NCI-H1105 treated with DMSO at 0.1 percent for 48 hours (cell line): ENCODE measurements around the gene IPO4.

Experiments
- DNase-seq: peaks from one replicate; lab custom pipeline; 2025; lab: John Stamatoyannopoulos, UW

The IPO4 gene

DNA sequence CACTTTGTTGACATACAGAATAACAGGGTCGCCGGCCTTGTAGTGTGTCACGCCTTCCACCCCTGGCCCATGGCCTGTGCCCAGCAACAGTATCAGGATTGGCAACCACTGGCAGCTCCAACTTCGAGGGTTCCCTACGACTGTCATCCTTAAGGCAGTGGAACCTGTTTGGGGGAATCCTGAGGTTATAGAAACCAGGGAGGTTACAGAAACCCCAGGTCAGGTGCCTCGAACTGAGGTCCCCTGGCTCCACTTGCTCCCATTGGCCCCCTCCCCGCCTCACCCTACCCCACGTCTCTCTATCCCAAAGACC lies 6.2 kb upstream of the IPO4 start:
- DNase-seq = no peak

DNA sequence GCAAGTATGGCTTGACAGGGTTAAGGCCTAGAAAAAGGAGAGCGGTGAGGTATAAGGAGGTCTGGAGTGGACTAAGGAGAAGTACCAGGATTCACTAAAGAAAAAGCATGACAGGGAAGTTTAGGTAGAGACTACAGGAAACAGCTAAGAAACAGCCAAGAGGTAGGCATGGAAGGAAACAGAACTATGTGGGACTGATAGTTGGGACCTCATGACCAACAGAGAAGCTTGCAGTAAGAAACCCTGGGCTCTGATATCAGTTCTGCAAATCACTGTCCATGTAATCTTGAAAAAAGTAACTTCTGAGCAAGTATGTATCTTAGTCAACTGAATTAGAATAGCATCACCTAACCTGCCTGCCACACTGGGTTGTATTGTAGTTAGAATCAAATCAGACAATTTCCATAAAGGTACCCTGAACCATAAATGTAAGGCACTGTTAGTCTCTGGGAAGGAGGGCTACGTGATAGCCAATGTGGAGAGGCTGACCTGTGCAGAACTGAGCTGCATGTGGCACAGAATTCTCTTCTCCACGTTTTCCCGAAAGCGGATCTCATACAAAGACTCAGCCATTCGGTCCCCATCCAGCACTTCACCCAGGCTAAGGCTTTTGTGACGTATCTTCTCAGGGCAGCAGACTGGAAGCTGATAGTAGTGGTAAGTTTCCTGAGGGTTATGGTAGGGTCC lies 5.7 kb upstream of the IPO4 start:
- DNase-seq = no peak

DNA sequence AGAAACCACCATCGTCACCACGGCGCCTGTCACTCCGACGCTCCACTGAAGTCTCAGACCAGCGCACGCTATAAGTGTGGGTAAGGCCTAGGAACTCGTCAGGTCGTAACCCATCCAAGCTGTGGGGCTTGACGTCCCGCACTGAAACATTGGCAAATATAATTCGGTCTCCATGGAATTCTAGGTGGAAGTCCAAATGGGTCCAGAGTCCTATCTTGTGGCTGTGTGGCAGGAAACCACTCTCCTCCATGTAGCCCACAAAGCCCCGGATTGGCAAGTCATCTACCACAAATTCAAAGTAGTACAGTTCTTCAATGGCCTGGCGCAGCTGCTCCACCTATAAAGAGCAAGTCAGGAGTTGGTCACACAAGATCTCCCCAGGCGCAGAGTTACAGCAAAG lies 4.3 kb upstream of the IPO4 start:
- DNase-seq = no peak

DNA sequence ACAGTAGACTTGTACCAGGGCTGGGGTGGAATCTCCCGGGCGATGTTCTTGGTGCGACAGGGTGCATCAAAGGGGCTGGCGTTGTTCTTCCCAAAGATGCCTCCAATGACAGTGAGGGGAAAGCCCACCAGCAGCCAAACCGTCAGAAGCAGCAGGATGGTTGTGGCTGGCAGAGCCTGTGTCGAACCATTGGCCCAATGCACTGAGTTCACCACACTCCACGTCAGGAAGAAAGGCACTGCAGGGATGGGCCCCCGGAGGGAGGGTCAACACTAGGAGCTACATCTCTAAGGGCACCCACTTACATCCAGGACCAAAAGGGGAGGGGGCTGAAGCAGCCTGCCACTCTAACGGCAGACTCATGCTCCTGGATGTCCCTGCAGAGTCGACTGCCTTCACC lies 1.8 kb upstream of the IPO4 start:
- DNase-seq = no peak

DNA sequence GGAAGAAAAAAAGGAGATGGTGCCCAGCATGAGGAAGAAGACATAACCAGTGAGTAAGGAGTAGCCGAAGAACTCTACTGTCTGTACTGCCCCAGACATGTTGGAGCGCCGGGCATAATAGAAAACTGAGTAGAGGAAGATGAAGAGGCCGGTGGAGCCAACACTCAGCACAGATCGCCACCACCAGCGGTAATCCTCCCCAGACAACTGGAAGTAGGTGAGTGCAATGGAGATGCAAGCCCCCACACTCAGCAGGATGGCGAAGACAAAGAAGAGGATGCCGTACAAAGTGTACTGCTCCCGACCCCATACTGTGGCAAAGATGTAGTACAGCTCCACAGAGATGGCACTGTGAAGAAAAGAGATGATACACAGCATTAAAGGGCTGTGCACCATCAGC lies 844 bp upstream of the IPO4 start:
- DNase-seq = no peak

DNA sequence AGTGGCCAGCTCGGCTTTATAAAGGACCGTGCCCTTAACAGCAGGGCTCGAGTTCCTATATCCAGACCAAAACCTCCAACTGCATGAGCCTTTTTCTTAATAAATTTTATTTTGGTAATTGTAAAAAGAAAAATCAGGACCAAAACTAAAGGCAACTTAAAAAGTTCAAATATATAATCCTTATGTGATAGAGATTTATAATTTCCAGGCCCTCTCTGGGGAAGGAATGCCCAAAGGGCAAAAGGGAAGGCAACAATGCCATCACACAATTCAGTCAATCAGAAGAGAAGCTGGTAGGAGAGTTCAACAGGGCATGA lies 401 bp upstream of the IPO4 start:
- DNase-seq = no peak

DNA sequence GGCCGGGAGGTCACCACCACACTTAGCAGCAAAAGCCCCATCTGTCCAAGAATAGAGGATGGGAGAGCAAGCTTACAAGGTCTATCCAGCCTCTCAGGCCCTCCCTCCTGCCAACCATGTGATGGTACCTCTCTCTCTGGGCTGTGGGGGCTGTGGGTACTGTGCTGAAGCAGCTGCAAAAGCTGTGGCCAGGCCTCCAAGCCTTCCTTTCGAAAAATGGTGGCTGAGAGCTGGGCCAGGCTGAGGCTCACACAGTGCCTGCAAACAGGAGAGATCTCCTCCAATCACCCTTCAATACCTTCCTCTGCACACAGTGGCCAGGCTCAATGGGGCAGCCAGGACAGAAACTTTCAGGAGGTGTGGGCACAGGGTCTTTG lies 1.1 kb downstream of the IPO4 start:
- DNase-seq = no peak

DNA sequence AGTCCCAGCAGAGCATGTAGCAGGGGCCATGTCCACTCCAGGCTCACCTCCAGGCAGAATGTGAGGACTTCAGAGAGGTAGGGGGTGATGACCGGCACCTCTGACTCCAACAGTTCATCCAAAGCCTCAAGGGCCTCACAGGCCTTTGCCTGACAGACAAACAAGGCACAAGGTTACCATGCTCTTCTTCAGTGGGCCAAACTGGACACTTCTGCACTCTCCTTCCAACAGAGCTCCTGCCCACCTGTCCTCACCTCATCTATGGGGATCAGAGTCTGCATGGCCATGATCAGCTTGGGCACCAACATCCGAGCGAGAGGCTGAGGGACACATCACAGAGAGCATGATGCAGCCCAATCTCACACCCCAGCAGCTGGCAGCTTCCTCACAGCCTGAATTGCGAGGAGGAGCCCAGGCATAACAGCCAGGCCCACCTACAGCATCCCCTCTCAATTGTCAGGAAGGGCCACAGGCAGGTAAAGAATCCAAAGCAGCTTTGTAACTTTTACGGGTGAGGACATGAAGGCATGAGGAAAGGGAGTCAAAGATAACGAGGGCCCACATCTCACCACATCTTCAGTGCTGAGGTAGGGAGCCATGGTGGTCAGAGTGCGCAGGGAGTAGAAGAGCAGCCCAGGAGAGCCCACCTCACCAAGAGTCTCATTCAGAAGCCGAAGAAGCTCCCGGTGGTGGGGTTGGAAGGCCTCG lies 1.6 kb downstream of the IPO4 start:
- no peak for DNase-seq

DNA sequence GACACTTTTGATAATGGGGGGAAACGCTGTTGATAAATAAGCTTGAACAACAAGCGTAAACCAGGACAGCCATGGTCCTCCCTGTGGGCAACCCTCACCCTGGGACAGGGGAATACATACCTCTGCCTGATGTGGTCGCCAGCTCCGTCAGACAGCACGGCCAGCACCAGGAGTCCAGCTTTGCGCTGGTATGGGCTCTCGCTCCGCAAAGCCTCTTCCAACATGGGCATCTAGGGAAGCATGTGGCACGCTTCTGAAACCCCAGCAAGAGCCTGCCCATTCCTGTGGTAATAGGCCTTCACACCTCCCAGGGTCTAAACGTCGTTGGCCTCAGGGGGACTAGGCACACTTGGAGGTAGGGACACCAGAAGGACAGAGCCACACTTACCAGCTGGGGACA lies 2.9 kb downstream of the IPO4 start:
- no peak for DNase-seq

DNA sequence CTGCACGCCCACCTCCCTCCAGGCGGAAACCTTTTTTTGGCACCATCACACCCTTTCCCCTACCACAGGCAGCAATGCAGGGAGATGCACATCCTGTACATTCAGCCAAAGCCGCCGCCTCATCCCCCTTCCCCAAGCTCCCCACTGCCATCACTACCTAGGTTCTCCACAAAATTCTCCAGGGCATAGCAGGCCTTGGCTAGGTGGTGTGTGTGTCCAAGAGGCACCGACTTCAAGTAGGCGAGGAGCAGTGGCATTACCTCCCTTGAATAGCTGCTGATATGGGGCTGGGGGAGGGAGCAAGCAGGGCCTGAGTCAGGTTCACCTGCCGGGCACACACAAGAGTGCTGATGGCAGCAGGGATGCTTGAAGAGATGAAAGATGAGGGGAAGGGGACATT lies 3.6 kb downstream of the IPO4 start:
- DNase-seq = no peak

DNA sequence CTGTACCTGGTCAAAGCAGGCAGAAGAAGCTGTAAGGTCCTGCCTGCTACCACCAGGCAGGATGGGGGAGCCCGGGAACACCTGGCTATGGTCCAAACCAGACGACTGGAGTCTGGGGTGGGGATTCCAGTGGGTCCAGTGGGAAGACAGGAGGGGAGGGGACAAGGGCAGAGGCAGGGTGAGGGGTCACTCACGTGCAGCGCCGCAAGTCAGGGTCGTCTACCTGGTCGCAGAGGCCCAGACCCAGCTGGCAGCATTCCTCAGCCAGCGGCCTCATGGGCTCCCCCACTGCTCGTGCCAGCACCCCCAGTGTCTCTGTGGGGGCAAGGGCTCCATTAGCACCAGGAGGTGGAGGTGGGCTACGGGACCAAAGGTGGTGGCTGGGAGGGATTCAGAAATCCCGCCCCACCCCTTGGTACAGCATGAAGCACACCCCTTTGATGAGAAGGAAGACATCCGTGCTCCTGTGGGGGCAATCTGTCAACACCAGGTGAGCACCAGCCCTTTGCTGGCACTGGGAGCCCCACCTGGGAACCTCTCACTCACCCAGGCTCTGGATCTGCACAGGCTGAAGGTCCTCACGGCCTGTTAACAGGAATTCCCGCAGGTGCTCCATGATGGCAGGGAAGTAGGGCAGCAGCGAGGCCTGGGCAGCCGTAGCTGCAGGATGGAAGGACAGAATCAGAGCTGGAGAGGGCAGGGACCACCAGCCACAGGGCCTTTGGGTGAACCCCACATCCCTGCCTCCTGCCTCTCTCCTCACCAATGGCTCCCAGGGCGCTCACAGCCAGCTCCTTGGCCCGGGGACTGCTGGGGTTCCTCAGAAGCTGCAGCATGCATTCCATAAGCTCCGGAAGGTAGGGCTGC lies 4.3 kb downstream of the IPO4 start:
- DNase-seq = no peak

DNA sequence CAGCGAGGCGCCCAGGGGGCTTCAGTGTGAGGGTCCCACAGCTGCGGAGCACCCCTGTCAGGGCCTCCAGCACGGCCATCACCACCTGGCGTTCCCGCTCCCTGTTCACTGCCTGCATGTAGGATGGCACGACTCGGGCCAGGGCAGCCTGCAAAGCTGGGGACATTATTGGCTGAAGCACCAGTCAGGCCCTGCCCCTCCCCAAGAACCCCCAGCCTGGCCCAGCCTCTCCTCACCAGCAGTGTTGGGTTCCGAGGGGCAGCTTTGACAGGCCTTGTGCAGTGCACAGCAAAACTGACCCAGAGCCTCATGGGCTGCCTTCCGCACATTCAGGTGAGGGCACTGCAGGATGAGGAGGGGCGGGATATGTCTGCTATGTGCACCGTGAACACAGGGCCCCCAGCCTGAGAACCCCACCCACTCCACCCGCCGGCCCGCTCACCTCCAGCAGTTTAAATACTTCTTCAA lies 5.6 kb downstream of the IPO4 start:
- DNase-seq = no peak

DNA sequence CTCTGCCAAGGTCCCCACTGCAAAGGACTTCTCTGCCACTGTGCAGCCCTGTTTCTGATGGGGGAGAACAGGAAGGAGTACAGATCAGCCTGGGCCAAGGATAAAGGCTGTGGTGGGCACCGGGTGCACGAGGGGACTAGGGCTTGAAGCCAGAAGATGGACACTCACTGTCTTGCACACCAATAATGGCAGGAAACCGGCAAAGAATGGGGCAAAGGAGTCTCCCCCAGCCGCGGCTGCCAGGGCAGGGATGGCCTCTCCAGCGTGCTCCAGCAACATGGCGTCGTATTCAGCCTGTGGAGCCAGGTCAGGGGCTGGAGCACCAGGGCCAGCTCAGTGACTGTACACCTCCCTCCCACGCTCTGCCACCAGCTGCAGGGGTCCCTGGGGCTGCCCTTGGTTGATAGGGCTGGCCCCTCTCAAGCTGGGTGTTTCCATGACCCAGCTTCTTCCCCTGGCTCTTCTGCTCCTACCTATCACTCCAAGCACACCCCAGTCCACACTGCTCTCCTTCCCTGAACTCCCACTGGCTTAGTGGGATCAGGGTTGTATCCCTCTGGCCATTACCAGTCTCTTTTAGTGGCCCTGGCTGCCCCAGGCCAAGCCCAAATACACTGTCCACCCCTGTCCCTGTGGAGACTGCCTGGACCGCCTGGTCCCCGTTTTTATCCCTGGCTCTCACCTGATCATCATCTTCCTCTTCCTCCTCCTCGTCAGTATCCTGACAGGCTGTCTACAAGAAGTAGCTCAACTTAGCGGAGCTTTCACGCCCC lies 6.3 kb downstream of the IPO4 start:
- no peak for DNase-seq

DNA sequence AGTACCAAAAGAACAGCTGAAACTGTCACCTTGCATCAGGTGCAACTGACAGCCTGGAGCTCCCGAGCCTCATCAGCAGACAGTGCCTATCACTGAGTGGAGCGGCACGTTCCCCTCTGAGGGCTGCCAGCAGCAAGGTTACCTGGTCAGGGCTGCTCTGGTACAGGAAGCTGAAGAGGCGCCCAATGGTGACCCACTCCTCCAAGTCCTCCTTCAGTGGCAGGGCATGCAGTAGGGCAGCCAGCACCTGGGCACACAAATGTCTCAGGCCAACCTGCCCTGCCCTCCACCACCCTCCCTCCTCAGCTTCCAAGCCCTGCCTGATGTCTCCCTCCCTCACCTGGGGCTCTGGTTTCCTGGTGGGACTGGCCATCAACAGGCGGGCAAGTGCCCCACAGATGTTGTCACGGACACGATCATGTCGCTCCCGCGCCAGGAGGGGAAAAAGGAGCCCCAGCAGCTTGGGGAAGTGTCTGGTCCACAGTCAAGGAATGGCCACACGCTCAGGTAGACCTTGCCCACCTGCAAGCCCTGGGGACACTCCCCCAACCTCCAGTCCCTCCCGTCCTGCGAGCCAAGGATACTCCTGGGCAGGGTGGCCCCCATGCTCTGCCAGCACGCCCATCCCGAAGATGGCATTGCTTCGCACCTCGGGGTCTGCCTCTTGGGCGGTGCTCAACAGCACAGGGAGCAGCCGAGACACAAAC lies 7.1 kb downstream of the IPO4 start:
- DNase-seq = no peak

DNA sequence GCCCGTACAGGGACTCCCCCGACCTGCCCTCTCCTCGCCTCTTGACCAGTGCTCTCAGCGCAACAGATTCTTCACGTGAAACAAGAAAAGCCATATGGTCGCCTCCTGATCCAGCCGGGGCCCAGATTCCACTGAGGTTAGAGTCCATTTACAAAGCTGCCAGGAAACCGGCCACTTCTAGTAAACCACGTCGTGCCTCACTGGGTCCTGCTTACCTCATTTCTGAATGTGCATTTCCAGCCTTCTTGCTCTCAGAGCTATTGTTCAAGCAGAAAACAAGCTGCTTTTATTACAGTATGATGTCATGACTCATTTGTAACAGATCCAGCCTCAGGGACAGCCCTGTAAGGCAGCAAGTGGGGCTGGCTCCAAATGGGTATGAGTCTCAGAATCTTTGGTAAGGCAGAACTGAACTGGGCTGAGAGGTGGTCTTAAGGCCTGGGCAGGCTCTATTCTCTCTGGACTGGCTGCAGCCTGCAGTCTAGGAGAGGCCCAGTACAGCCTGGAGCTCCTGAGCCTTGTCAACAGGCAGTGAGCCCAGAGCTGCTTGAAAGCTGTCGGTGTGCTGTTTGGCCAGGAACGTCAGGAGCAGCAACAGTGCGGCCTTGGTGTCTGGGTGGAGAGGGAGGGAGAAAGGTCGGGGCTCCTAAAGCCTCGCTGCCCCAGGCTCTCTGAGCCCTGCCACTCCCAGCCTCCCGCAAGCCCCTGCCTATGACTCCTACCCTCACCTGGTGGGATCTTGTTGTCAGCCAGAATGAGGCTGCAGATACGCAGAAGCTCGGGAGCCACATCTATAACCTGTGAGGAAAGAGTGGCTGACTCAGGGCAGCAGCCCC lies 8.4 kb downstream of the IPO4 start:
- no peak for DNase-seq

DNA sequence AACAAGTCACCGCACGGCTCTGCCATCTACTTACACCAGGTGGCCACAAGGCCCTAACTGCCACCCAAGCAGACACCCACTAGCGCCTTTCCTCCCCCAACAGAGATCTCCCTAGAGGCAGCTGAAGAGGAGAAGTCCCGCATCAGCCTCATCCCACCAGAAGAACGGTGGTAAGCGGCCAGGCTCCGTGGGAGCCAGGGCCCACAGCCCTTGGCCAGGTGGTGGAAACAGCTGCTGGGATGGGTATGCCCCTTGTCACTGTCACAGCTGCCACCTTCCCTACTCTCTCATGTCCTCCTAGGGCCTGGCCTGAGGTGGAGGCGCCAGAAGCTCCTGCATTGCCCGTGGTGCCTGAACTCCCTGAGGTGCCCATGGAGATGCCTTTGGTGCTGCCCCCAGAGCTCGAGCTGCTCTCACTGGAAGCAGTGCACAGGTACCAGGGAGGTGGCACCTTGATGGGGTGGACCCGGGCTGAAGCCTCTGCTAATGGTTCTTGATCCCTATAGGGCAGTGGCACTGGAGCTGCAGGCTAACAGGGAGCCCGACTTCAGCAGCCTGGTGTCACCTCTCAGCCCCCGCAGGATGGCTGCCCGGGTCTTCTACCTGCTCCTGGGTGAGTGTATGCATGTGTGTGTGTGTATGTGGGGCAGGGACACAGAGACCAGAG lies 9.2 kb downstream of the IPO4 start:
- DNase-seq = no peak

DNA sequence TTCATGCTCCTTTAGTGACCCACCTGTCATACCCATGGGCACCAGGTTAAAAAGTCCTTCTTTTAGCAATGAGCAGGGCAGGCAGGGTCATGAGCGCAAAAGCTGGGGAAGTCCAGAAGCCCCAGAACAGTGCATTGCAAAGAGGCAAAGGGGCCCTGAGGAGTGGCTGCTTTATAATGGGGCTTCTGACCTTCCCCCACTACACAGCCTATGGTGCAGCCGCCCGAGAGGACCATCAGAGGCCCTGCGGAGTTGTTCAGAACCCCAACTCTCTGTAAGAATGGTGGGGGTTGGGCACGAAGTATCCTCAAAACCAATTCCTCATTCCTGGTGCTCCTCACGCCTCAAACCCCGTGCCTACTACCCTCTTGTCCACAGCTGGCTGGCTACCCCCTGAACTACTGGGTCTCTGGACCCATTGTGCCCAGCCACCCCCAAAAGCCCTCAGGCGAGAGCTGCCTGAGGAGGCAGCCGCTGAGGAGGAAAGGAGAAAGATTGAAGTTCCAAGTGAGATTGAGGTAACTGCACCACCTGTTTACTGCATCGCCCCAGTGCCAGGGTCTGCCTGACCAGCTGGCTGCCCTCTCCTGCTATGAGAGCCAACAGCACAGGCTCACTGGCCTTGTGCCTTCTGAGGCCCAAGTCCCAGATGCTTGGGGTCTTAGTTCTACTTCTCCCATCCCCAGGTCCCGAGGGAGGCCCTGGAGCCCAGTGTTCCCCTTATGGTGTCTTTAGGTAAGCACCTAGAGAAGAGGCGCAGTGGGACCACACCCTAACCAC lies 10.0 kb downstream of the IPO4 start:
- no peak for DNase-seq

DNA sequence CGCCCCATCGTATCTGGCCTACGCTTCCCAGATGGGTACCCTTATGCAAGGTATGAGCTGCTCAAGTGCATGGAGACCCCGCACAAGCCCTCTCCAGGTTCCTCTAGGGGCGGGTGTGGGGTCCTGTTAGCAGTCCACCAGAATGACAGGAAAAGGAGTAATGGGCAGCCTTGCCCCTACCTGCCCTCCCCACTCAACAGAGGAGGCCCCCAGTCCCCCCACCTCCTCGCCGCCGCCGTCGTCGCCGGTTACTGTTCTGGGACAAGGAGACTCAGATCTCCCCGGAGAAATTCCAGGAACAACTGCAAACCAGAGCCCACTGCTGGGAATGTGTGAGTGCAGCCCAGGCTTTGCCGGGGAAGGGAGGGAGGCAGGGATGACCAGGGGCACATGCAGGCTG lies 10.7 kb downstream of the IPO4 start:
- no peak for DNase-seq

DNA sequence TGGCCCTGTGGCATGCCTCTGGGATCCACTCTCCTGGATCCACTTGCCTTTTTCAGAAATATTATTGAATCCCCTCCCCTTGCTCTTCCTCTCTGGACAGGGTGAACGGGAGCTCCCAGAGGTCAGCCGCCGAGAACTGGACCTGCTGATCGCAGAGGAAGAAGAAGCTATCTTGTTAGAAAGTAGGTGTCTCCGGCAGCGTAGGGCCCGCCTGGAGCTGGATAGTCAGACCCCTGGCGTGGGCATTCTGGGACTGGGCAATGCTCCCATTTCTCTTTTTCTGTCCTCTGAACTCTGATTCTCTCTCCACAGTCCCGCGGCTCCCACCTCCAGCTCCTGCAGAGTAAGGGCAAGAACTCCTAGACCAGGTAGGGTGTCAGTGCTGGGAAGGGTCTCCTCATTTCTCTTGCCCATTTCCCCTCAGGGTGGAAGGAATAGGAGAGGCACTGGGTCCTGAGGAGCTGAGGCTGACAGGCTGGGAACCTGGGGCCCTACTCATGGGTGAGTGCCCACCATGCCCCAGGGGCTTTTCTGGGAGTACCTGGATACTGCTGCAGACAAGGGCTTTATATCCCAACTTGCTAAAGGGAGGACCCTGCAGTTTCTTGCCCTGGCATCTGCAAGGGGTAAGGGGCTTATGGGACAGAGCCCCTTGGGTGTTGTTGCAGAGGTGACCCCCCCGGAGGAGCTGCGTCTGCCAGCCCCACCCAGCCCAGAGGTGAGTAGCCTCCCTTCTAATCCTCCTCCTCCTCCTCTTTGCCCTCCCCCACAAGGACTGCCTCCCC lies 11.4 kb downstream of the IPO4 start:
- DNase-seq = no peak
